A549 (cell line): ENCODE data around the gene ROBO1.

ENCODE experiments used
- RNF2 ChIP-seq: fragments of 200-600 bp; sonication (generic); IDR thresholded peaks from 2 replicates; pipeline ENCODE4 v1.6.1; 2016; ENCODE audit warnings: low read depth, mild to moderate bottlenecking, antibody characterized with exemption, moderate library complexity, borderline replicate concordance
- TF ChIP-seq, protein P1 (sequence below): fragments of 450-650 bp; IDR thresholded peaks from 2 replicates; pipeline ENCODE4 v1.6.1; 2014; ENCODE audit warnings: antibody characterized with exemption

- TF ChIP-seq, protein P1, sequence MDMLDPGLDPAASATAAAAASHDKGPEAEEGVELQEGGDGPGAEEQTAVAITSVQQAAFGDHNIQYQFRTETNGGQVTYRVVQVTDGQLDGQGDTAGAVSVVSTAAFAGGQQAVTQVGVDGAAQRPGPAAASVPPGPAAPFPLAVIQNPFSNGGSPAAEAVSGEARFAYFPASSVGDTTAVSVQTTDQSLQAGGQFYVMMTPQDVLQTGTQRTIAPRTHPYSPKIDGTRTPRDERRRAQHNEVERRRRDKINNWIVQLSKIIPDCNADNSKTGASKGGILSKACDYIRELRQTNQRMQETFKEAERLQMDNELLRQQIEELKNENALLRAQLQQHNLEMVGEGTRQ: no peak
- TF ChIP-seq RNF2: no peak
Observed at GRCh38 chr3:78951342-78951945, 816.4 kb downstream of the ROBO1 start.
